T-cell (primary cell): ENCODE results near the gene AAMDC. TPM values are rescaled to one million over a fixed set of nuclear protein-coding genes. Genes with fewer than 3 reads are reported as not detected.
"Not testable (repeated sequence)": the region's sequence is repeated elsewhere in the genome, so short reads cannot be mapped to it uniquely, and the experiment has no call there.

Experiments used
- ATAC-seq, 4 experiments: fragments of 200-7000 bp in 3 of 4; fragments of 150-1000 bp in 1 of 4; cut with Tn5 transposase; replicated peaks in 1 of 4; 1 replicate in 3 of 4; 2 replicates in 1 of 4; pipeline ENCODE4 v1.10.0; 2021; ENCODE audit warnings: moderate library complexity in 3 of 4, mild to moderate bottlenecking in 2 of 4, moderate number of reproducible peaks in 1 of 4
- CTCF ChIA-PET, 2 donors: fragments of 300-600 bp; sonication (Branson Sonifier 250); formaldehyde crosslinking; loops; one replicate each; lab custom pipeline; 2022; ENCODE audit warnings: antibody characterized with exemption in 2 of 2; lab: Charles Lee
- POLR2A ChIA-PET, 2 donors: fragments of 300-600 bp; sonication (Branson Sonifier 250); formaldehyde crosslinking; loops; one replicate each; lab custom pipeline; 2022; ENCODE audit warnings: antibody characterized with exemption in 2 of 2; lab: Charles Lee
- DNase-seq, 35 experiments: peaks; one replicate each; pipeline versions ENCODE4 v3.0.0 to v3.0.0-alpha.2; 2013 to 2023
- H3K27ac ChIP-seq: one replicate; pipeline ENCODE4 v1.5.1; 2013; ENCODE audit warnings: low read length
- H3K27me3 ChIP-seq, 2 experiments: replicated peaks in 1 of 2; 1 replicate in 1 of 2; 2 replicates in 1 of 2; pipeline versions ENCODE4 v1.6.1 to v1.7.0; 2013; ENCODE audit warnings: low read length in 1 of 2, mixed read lengths in 1 of 2; ENCODE audit not compliant: control insufficient read depth in 2 of 2, insufficient read depth in 2 of 2; ENCODE audit errors: extremely low read depth in 1 of 2
- H3K36me3 ChIP-seq, 2 donors: 1 replicate in 1 of 2; 2 replicates in 1 of 2; pipeline versions ENCODE4 v1.6.1 to v1.7.0; 2013; ENCODE audit warnings: low read length in 1 of 2; ENCODE audit not compliant: control insufficient read depth in 2 of 2, insufficient read depth in 1 of 2; ENCODE audit errors: extremely low read depth in 1 of 2
- H3K4me1 ChIP-seq, 2 experiments: 1 replicate in 1 of 2; 2 replicates in 1 of 2; pipeline versions ENCODE4 v1.6.1 to v1.7.0; 2013; ENCODE audit warnings: low read length in 2 of 2, mixed read lengths in 1 of 2; ENCODE audit not compliant: insufficient read depth in 2 of 2, control insufficient read depth in 1 of 2; ENCODE audit errors: extremely low read depth in 1 of 2
- H3K4me3 ChIP-seq, 2 donors: 1 replicate in 1 of 2; 2 replicates in 1 of 2; pipeline versions ENCODE4 v1.5.1 to v1.7.0; 2013; ENCODE audit warnings: mild to moderate bottlenecking in 2 of 2, low read length in 1 of 2, moderate library complexity in 1 of 2; ENCODE audit not compliant: control insufficient read depth in 1 of 2; ENCODE audit errors: extremely low read depth in 1 of 2
- H3K9me3 ChIP-seq: 2 replicates; pipeline ENCODE4 v1.7.0; 2013
- H3K27ac Mint-ChIP-seq, 2 donors: one replicate each; pipeline ENCODE4 v1.8.0; 2020 to 2021; ENCODE audit warnings: mild to moderate bottlenecking in 2 of 2, mixed read lengths in 2 of 2
- H3K27me3 Mint-ChIP-seq, 2 donors: one replicate each; pipeline ENCODE4 v1.8.0; 2021 to 2022; ENCODE audit warnings: mixed read lengths in 2 of 2
- H3K36me3 Mint-ChIP-seq: one replicate; pipeline ENCODE4 v1.8.0; 2021; ENCODE audit warnings: mixed read lengths
- H3K4me1 Mint-ChIP-seq, 3 donors: one replicate each; pipeline ENCODE4 v1.8.0; 2020 to 2022; ENCODE audit warnings: mixed read lengths in 3 of 3, mild to moderate bottlenecking in 1 of 3
- H3K4me3 Mint-ChIP-seq, 3 donors: one replicate each; pipeline ENCODE4 v1.8.0; 2020 to 2022; ENCODE audit warnings: mild to moderate bottlenecking in 3 of 3, mixed read lengths in 3 of 3, moderate library complexity in 3 of 3
- H3K9me3 Mint-ChIP-seq, 3 donors: one replicate each; pipeline ENCODE4 v1.8.0; 2020 to 2022; ENCODE audit warnings: mixed read lengths in 3 of 3
- WGBS: methylation state at CpG from one replicate; pipeline ENCODE4 v1.1.5; 2013; ENCODE audit warnings: missing lambda C conversion rate; ENCODE audit not compliant: insufficient coverage; 5-methylcytosine and 5-hydroxymethylcytosine counted together
- total RNA-seq, 35 experiments: library from RNA in 6 of 35; stranded (reverse) in 6 of 35; fragments of 120-200 nt in 1 of 35; gene quantifications; one replicate each; pipeline versions ENCODE4 v1.2.1 to v1.2.4 and lab custom pipeline; 2013 to 2026

The AAMDC gene
- total RNA-seq, 5 donors from 2014 or later (not counting 1 experiment from before 2014, with no cell fraction given), result 4.0 to 11.1 (median 7.0) TPM

- Mint-ChIP-seq H3K4me1 (no peaks in the 10 kb centered on the region), H3K27ac (no peak overlapping the region), H3K27me3 (no peaks in the 10 kb centered on the region), H3K4me3 (no peak overlapping the region), H3K9me3 (no peaks in the 10 kb centered on the region), H3K36me3 (peaks cover 41% of the 10 kb centered on the region)
- Histone ChIP-seq H3K4me3 (no peak overlapping the region), H3K36me3 (peaks cover 2 to 28% of the 10 kb centered on the region in 2 donors), H3K4me1 (no peaks in the 10 kb centered on the region), H3K27ac (no peak overlapping the region), H3K27me3 (no peaks in the 10 kb centered on the region), H3K9me3 (no peaks in the 10 kb centered on the region)
- ChIA-PET CTCF (interaction anchor here in 1 of 2 donors (0.7 kb wide), 1 partner anchor 67 kb away, joined by 3 read pairs; no protein-coding TSS in a partner anchor), POLR2A (no interaction called here)
- DNase-seq (no peak), ATAC-seq (no peak)
- WGBS, result 100% methylated on average over 1 of the region's 3 CpGs
These were observed 50.9 kb downstream of the AAMDC start for GRCh38 chr11:77871855-77872254.

GRCh38 chr11:77873345-77873744 lies 52.4 kb downstream of the AAMDC start:
- H3K4me1 ChIP-seq, result no peaks in the 10 kb centered on the region
- H3K9me3 ChIP-seq, result no peaks in the 10 kb centered on the region
- H3K36me3 ChIP-seq, result peaks cover 2 to 41% of the 10 kb centered on the region in 2 donors
- WGBS, result no CpG with 5 or more reads among the region's 1 CpG
- POLR2A ChIA-PET, result no interaction called here
- CTCF ChIA-PET, result interaction anchor here in 1 of 2 donors (0.5 kb wide), 1 partner anchor 68 kb away, joined by 3 read pairs; no protein-coding TSS in a partner anchor
- H3K9me3 Mint-ChIP-seq, result no peaks in the 10 kb centered on the region
- no peak overlapping the region for H3K4me3 ChIP-seq
- peaks cover 46% of the 10 kb centered on the region for H3K36me3 Mint-ChIP-seq
- no peak for DNase-seq
- no peak for ATAC-seq
- no peak overlapping the region for H3K27ac Mint-ChIP-seq
- no peak overlapping the region for H3K27ac ChIP-seq
- no peaks in the 10 kb centered on the region for H3K4me1 Mint-ChIP-seq
- no peaks in the 10 kb centered on the region for H3K27me3 Mint-ChIP-seq
- no peaks in the 10 kb centered on the region for H3K27me3 ChIP-seq
- H3K4me3 Mint-ChIP-seq, result no peak overlapping the region

DNA sequence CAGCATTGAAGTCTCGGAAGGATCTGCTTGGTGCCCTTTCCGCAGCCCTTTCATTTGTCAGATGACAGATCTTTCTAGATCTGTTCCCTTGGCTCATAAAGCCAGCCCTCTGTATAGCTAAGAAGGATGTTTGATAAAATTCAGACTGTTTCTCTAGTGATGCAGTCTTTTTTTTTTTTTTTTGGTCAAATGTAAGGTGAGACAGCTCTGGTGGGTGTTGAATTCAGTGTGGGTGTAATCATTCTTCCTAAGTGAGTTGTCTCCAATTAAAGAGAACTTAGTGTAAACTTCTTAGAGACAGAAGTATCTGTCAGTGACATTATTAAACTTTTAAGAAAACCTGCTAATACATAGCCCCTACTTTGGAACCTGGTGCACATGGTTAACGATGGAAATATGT lies 53.3 kb downstream of the AAMDC start:
- POLR2A ChIA-PET, result no interaction called here
- peaks cover 49% of the 10 kb centered on the region for H3K36me3 Mint-ChIP-seq

DNA sequence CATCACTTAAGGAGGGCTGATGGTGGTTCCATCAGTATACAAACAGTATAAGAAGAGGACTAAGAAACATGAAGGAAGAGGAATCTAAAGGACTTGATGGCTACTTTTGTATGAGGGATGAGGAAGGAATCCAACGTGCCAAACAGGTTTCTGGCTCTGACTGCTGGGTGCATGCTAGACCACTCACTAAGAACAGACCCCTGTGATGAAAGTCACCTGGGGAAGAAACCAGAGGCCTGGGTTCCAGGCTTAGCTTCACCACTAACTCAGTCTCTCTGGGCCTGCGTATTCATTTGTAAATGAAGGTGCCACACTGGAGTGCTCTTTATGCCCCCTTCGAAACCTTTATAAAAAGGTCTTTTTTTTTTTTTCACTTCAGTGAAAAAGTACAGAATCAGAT lies 55.1 kb downstream of the AAMDC start:
- Histone ChIP-seq H3K4me3 (no peak overlapping the region), H3K27ac (no peak overlapping the region), H3K27me3 (no peaks in the 10 kb centered on the region), H3K4me1 (no peaks in the 10 kb centered on the region), H3K9me3 (no peaks in the 10 kb centered on the region), H3K36me3 (peaks cover 2 to 63% of the 10 kb centered on the region in 2 donors)
- H3K9me3 Mint-ChIP-seq, result no peaks in the 10 kb centered on the region
- ChIA-PET POLR2A (no interaction called here), CTCF (interaction anchor here in 1 of 2 donors (0.7 kb wide), 1 partner anchor 620 kb away, joined by 3 read pairs; no protein-coding TSS in a partner anchor)
- H3K4me1 Mint-ChIP-seq, result peaks cover 0 to 8% (median 2%) of the 10 kb centered on the region in 3 donors
- H3K36me3 Mint-ChIP-seq, result peaks cover 60% of the 10 kb centered on the region
- H3K27me3 Mint-ChIP-seq, result no peaks in the 10 kb centered on the region
- no peak overlapping the region for H3K27ac Mint-ChIP-seq
- 100% methylated on average over 1 of the region's 3 CpGs for WGBS
- H3K4me3 Mint-ChIP-seq, result no peak overlapping the region
- ATAC-seq (no peak), DNase-seq (no peak)

More for the DNA sequence above, 53.3 kb downstream of the AAMDC start:
- no peak overlapping the region for H3K27ac ChIP-seq
- CTCF ChIA-PET, result no interaction called here
- no peak overlapping the region for H3K4me3 Mint-ChIP-seq
- no peak overlapping the region for H3K27ac Mint-ChIP-seq
- H3K4me1 Mint-ChIP-seq, result no peaks in the 10 kb centered on the region
- ATAC-seq, result no peak
- H3K4me3 ChIP-seq, result no peak overlapping the region
- no peaks in the 10 kb centered on the region for H3K4me1 ChIP-seq
- H3K9me3 Mint-ChIP-seq, result no peaks in the 10 kb centered on the region
- no peaks in the 10 kb centered on the region for H3K27me3 Mint-ChIP-seq
- DNase-seq, result no peak
- no peaks in the 10 kb centered on the region for H3K9me3 ChIP-seq
- no CpG with 5 or more reads among the region's 3 CpGs for WGBS
- H3K36me3 ChIP-seq, result peaks cover 2 to 49% of the 10 kb centered on the region in 2 donors
- H3K27me3 ChIP-seq, result no peaks in the 10 kb centered on the region

DNA sequence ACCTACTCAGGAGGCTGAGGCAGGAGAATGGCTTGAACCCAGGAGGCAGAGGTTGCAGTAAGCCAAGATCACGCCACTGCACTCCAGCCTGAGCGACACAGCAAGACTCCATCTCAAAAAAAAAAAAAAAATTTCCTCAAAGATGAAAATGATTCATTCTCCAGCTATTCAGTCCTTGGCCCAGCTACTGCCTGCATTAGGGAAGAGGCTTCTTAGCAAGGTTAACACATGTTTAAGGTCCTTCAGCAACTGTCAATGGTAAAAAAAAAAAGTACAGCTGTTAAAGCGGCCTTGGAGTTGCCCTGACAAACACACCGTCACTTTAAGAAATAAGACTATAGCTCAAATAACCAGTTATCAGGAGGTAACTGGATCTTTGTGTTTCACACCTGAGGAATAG lies 57.3 kb downstream of the AAMDC start:
- H3K9me3 Mint-ChIP-seq, H3K27me3 Mint-ChIP-seq, H3K9me3 ChIP-seq, H3K27me3 ChIP-seq, DNase-seq, H3K4me3 Mint-ChIP-seq, H3K27ac ChIP-seq, H3K4me1 ChIP-seq, H3K4me1 Mint-ChIP-seq, H3K4me3 ChIP-seq, ATAC-seq, H3K27ac Mint-ChIP-seq: not testable (repeated sequence)
- ChIA-PET CTCF (interaction anchor here in 1 of 2 donors (0.6 kb wide), 1 partner anchor 780 kb away, joined by 3 read pairs; no protein-coding TSS in a partner anchor), POLR2A (interaction anchor here in 1 of 2 donors (0.6 kb wide), 1 partner anchor 646 kb away, joined by 4 read pairs; no protein-coding TSS in a partner anchor)
- peaks cover 9 to 70% of the 10 kb centered on the region in 2 donors for H3K36me3 ChIP-seq
- no CpG with 5 or more reads among the region's 4 CpGs for WGBS
- peaks cover 58% of the 10 kb centered on the region for H3K36me3 Mint-ChIP-seq

GRCh38 chr11:77879218-77879617 lies 58.3 kb downstream of the AAMDC start:
- H3K27me3 ChIP-seq, result no peaks in the 10 kb centered on the region
- Mint-ChIP-seq H3K9me3 (no peaks in the 10 kb centered on the region), H3K27me3 (no peaks in the 10 kb centered on the region), H3K4me3 (no peak overlapping the region), H3K27ac (no peak overlapping the region), H3K4me1 (peaks cover 0 to 8% (median 2%) of the 10 kb centered on the region in 3 donors), H3K36me3 (peaks cover 67% of the 10 kb centered on the region)
- ATAC-seq, result no peak
- H3K4me1 ChIP-seq, result no peaks in the 10 kb centered on the region
- DNase-seq, result peak in 1 of 35 experiments; percentile 3
- H3K9me3 ChIP-seq, result no peaks in the 10 kb centered on the region
- POLR2A ChIA-PET, result no interaction called here
- H3K36me3 ChIP-seq, result peaks cover 11 to 74% of the 10 kb centered on the region in 2 donors
- H3K4me3 ChIP-seq, result no peak overlapping the region
- no peak overlapping the region for H3K27ac ChIP-seq
- CTCF ChIA-PET, result no interaction called here
- 83% methylated on average over 1 of the region's 3 CpGs for WGBS
